Progenitor cell of endocrine pancreas (in vitro differentiated cells): Measurements from ENCODE around the gene ADAP1. TPM values are rescaled to one million over a fixed set of nuclear protein-coding genes. Genes with fewer than 3 reads are reported as not detected.
"Not testable (repeated sequence)": the region's sequence is repeated elsewhere in the genome, so short reads cannot be mapped to it uniquely, and the experiment has no call there.

ENCODE experiments used
- DNase-seq: peaks from one replicate; pipeline ENCODE4 v3.0.0; 2021; ENCODE audit warnings: low spot score; ENCODE audit not compliant: unreplicated experiment
- H3K27ac Mint-ChIP-seq: 2 replicates; pipeline ENCODE4 v1.8.0; 2021; ENCODE audit warnings: mild to moderate bottlenecking, moderate library complexity, mixed read lengths
- H3K27me3 Mint-ChIP-seq: 2 replicates; pipeline ENCODE4 v1.8.0; 2021; ENCODE audit warnings: mixed read lengths
- H3K36me3 Mint-ChIP-seq: 2 replicates; pipeline ENCODE4 v1.8.0; 2022; ENCODE audit warnings: mixed read lengths; ENCODE audit not compliant: insufficient read depth
- H3K4me1 Mint-ChIP-seq: 2 replicates; pipeline ENCODE4 v1.8.0; 2021; ENCODE audit warnings: low read depth, mixed read lengths
- H3K4me3 Mint-ChIP-seq: 2 replicates; pipeline ENCODE4 v1.8.0; 2021; ENCODE audit warnings: low read depth, mild to moderate bottlenecking, moderate library complexity, mixed read lengths
- H3K9me3 Mint-ChIP-seq: 2 replicates; pipeline ENCODE4 v1.8.0; 2021; ENCODE audit warnings: low read depth, mixed read lengths
- total RNA-seq: library from RNA; stranded (reverse); gene quantifications from 2 replicates; pipeline ENCODE4 v1.2.1, GENCODE V29; 2021
- TF ChIP-seq, protein P1 (sequence below): fragments of 200-600 bp; sonication (generic); IDR thresholded peaks from one replicate; pipeline ENCODE4 v1.5.0; 2021; ENCODE audit warnings: antibody characterized with exemption, mild to moderate bottlenecking; ENCODE audit not compliant: unreplicated experiment

The ADAP1 gene
- total RNA-seq, 1 donor from 2014 or later, result 10.3 TPM

DNA sequence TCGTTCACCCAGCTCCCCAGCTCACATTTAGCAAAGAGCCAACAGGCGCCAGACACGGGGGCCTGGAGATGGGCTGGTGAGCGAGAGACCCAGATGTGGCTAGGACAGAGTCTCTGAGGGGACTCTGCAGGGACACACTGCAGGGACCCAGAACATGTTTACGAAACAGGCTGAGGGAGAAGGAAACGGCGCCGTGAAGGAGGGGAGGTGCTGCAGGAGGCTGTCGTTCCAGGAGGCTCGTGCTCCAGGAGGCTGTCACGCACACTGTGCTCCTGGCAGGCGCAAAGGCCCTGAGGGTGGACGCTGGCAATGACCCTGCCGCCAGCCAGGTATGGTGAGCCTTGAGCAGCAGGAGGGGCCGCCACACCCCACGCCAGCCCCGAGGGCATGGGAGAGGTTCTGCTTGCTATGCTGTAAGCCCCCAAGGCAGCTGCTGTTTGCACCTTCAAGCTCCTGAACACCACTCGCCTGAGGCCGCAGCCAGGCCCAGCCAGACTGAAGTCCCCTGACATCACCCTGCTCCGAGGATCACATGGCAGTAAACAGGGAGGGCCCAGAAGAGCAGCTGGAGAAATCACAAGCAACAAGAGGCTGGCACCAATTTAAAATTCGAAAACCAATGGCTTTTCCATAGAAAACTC is 27.3 kb downstream of the ADAP1 start:
- Mint-ChIP-seq H3K4me1 (no peaks in the 10 kb centered on the region), H3K4me3 (no peak overlapping the region), H3K9me3 (no peaks in the 10 kb centered on the region), H3K27ac (no peak overlapping the region), H3K36me3 (no peaks in the 10 kb centered on the region), H3K27me3 (no peaks in the 10 kb centered on the region)
- TF ChIP-seq, protein P1, sequence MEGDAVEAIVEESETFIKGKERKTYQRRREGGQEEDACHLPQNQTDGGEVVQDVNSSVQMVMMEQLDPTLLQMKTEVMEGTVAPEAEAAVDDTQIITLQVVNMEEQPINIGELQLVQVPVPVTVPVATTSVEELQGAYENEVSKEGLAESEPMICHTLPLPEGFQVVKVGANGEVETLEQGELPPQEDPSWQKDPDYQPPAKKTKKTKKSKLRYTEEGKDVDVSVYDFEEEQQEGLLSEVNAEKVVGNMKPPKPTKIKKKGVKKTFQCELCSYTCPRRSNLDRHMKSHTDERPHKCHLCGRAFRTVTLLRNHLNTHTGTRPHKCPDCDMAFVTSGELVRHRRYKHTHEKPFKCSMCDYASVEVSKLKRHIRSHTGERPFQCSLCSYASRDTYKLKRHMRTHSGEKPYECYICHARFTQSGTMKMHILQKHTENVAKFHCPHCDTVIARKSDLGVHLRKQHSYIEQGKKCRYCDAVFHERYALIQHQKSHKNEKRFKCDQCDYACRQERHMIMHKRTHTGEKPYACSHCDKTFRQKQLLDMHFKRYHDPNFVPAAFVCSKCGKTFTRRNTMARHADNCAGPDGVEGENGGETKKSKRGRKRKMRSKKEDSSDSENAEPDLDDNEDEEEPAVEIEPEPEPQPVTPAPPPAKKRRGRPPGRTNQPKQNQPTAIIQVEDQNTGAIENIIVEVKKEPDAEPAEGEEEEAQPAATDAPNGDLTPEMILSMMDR, result no peak
- DNase-seq, result no peak

DNA sequence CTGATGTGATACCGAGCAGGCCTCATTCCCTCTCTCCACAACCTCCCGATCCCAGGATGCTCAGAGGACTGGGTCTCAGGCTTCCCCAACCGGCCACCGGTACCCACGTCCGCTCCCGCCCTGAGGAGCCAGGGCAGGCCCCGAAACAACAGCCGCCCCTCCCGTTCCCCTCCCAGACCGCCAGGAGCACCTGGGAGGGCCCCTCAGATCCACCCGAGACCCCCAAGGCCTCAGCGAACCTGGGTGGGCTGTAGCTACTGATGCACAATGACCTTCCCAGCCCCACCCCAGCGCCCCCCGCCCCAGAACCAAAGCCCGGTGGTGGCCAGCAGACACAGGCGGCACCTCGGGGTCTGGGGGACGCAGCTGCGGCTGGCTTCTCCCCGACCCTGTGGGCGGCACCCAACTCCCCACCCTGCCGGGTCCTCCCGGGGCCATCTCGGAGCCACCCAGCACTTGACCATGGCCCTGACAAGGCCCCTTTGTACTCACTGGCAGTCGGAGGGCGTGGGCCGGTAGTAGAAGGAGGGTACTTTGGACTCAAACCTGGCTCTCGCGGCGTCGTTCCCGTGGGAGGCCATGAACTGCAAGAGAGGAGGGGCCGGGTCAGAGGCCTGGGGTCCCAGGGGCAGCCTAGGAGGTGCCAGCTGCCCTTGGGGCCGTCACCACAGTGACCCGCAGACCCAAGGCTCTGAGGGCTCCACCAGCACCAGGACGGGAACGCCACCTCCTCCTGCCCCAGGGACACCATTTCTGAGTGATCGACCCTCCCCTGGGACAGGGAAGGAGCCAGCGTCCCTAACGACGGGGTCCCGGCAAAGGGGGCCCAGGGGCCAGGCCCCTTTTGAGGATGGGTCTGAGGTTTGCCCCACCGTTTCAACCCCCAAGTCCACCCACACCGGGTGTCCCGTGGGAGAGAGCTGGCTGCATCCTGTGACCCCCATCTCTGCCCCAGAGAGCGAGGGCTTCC is 28.1 kb downstream of the ADAP1 start:
- H3K27me3 Mint-ChIP-seq, result no peaks in the 10 kb centered on the region
- TF ChIP-seq, protein P1, result no peak
- DNase-seq, result no peak
- H3K9me3 Mint-ChIP-seq, result no peaks in the 10 kb centered on the region
- H3K4me3 Mint-ChIP-seq, result no peak overlapping the region
- no peaks in the 10 kb centered on the region for H3K36me3 Mint-ChIP-seq
- no peak overlapping the region for H3K27ac Mint-ChIP-seq
- H3K4me1 Mint-ChIP-seq, result no peaks in the 10 kb centered on the region

DNA sequence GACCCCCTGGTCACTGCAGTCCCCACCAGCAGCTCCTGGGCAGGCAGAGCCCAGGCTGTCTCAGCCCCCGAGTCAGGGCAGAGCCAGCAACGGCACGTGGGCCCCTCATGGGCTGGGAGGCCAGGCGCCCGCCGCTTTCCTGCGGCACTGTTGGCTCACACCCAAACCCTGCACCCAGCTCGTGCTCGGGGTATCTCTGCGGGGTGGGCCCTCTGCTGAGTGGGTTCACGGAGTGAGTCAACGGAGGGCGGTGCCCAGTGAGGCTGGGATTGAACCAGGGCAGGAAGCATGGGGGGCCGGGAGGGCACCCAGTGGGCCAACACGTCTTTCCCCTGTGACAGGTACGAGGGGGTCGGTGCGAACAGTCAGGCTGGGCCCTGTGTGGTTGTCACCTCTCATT is 28.9 kb downstream of the ADAP1 start:
- H3K9me3 Mint-ChIP-seq, result no peaks in the 10 kb centered on the region
- TF ChIP-seq, protein P1, result no peak
- no peak overlapping the region for H3K4me3 Mint-ChIP-seq
- DNase-seq, result no peak
- H3K36me3 Mint-ChIP-seq, result no peaks in the 10 kb centered on the region
- H3K27ac Mint-ChIP-seq, result no peak overlapping the region
- H3K4me1 Mint-ChIP-seq, result no peaks in the 10 kb centered on the region
- no peaks in the 10 kb centered on the region for H3K27me3 Mint-ChIP-seq

DNA sequence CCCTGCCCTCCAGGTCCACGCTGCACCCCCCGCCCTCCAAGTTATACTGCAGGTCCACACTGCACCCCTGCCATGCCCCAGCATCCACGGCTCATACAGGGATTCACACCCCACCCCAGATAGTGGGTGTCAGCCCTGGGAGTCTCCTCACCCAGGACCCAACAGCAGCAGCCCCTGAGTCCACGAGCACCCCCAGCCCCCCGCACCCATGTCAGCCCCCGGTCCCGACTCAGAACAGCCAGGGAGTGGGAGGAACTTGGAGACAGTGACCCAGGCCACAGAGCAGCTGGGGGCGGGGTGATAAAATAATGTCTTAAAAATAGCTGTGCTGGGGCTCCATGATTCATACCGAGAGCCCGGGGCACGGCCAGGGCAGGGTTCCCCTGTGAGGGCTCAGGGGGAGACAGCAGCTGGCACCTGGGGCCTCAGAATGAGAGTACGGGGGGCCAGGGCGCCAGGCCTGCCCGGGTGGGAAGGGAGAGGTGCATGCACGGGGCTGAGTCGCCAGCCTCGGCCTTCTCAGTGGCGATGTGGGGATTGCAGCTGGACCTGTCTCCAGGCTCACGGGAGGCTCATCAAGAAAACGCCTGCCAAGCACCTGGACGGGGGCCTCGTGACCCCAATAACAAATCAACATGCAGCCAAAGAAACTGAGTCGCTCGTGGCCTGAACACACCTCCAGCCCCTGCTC is 29.8 kb downstream of the ADAP1 start:
- Mint-ChIP-seq H3K4me1 (no peaks in the 10 kb centered on the region), H3K27me3 (no peaks in the 10 kb centered on the region), H3K4me3 (no peak overlapping the region), H3K36me3 (no peaks in the 10 kb centered on the region), H3K9me3 (no peaks in the 10 kb centered on the region), H3K27ac (no peak overlapping the region)
- TF ChIP-seq, protein P1, result no peak
- no peak for DNase-seq

DNA sequence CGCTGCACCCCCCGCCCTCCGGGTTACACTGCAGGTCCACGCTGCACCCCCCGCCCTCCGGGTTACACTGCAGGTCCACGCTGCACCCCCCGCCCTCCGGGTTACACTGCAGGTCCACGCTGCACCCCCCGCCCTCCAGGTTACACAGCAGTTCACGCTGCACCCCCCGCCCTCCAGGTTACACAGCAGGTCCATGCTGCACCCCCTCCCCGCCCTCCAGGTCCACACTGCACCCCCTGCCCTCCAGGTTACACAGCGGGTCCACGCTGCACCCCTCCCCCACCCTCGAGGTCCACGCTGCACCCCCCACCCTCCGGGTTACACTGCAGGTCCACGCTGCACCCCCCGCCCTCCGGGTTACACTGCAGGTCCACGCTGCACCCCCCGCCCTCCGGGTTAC is 30.4 kb downstream of the ADAP1 start:
- H3K27me3 Mint-ChIP-seq, DNase-seq, H3K36me3 Mint-ChIP-seq, H3K9me3 Mint-ChIP-seq, H3K4me1 Mint-ChIP-seq, H3K27ac Mint-ChIP-seq, H3K4me3 Mint-ChIP-seq: not testable (repeated sequence)
